Suppressor macrophage treated with lipopolysaccharide for 4 hours (primary cell): ENCODE measurements around the gene LSM3.

Source experiments
- DNase-seq: peaks from one replicate; pipeline ENCODE4 v3.0.0-alpha.2; 2020

The LSM3 gene

GRCh38 chr3:14158370-14158769 lies 20.2 kb upstream of the LSM3 start:
- no peak for DNase-seq

GRCh38 chr3:14159426-14159825 lies 19.2 kb upstream of the LSM3 start:
- no peak for DNase-seq

GRCh38 chr3:14161282-14161681 lies 17.3 kb upstream of the LSM3 start:
- no peak for DNase-seq

GRCh38 chr3:14162178-14162577 lies 16.4 kb upstream of the LSM3 start:
- DNase-seq = no peak

GRCh38 chr3:14166877-14167603 lies 11.6 kb upstream of the LSM3 start:
- DNase-seq = no peak

- no peak for DNase-seq
These were observed 9.2 kb upstream of the LSM3 start for GRCh38 chr3:14169435-14169834.

- no peak for DNase-seq
These were observed 8.7 kb upstream of the LSM3 start for GRCh38 chr3:14169871-14170270.

- no peak for DNase-seq
These were observed 8.0 kb upstream of the LSM3 start for GRCh38 chr3:14170531-14171159.

- no peak for DNase-seq
These were observed 6.1 kb upstream of the LSM3 start for GRCh38 chr3:14172496-14172895.

GRCh38 chr3:14174483-14174882 lies 4.1 kb upstream of the LSM3 start:
- DNase-seq = no peak

- DNase-seq = no peak
These were observed 3.1 kb upstream of the LSM3 start for GRCh38 chr3:14175383-14176037.

- DNase-seq = peak; percentile 20
These were observed 904 bp upstream of the LSM3 start for GRCh38 chr3:14177580-14178246.

GRCh38 chr3:14179114-14179465 lies 473 bp downstream of the LSM3 start:
- peak; percentile 6 for DNase-seq

GRCh38 chr3:14179795-14180194 lies 1.2 kb downstream of the LSM3 start:
- no peak for DNase-seq

GRCh38 chr3:14181253-14181652 lies 2.6 kb downstream of the LSM3 start:
- no peak for DNase-seq

GRCh38 chr3:14183015-14183577 lies 4.5 kb downstream of the LSM3 start:
- no peak for DNase-seq

- DNase-seq = no peak
These were observed 8.3 kb downstream of the LSM3 start for GRCh38 chr3:14186854-14187458.

GRCh38 chr3:14188041-14188754 lies 9.6 kb downstream of the LSM3 start:
- no peak for DNase-seq

GRCh38 chr3:14194865-14195264 lies 16.2 kb downstream of the LSM3 start:
- no peak for DNase-seq

GRCh38 chr3:14199641-14200040 lies 21.0 kb downstream of the LSM3 start:
- no peak for DNase-seq

GRCh38 chr3:14200276-14200675 lies 21.7 kb downstream of the LSM3 start:
- no peak for DNase-seq

GRCh38 chr3:14200841-14201240 lies 22.2 kb downstream of the LSM3 start:
- no peak for DNase-seq
